HL-60/S4 treated with retinoic acid at 250 ng/mL for 4 days and 3 days (cell line): Measurements from ENCODE around the gene CCR7.

ENCODE experiments used
- in situ Hi-C: fragments of 300-500 bp; cut with MboI; formaldehyde crosslinking; loops from 2 replicates; pipeline ENCODE4 v1.7.0; 2022; ENCODE audit warnings: low sequenced_read_pairs

Gene CCR7

DNA sequence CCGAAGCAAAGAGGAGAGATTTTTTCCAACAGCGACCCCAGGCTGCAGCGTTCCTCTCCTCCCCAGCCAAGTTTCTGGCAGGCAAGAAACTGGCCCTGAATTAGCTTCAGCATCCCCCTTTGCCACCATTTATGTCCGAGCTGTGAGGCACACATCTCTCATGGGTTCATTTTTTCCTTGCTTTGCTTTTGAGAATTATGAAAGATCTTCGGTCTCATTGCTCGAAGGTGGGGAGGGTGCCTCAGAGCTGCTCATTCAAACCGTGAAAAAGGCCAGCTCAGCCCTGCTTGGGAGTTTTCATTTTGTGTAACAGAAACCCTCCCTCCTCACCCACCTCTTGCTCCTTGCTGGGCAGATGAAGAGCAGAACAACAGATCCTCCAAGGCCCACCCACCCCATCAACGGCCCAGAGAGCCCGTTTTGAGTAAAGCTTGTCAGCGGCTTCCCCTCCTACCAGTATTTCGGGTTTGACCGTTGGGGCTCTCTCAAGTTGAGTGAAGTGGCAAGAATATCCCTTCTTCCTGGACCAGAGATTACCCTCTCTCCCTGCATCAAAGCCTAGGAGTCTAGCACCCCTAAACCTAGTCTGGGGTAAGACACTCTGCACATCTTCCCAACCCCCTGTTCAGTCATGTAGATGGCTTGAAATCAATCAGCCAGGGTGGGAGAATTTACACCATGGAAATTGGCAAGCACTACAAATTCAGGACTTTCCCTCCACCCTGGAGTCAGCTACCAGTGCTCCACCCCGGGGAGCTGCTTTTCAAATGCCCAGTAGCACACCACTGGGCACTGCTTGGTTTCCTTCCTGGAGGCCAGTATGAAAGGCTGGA lies 1.8 kb downstream of the CCR7 start:
- in situ Hi-C loops: no loop called here

DNA sequence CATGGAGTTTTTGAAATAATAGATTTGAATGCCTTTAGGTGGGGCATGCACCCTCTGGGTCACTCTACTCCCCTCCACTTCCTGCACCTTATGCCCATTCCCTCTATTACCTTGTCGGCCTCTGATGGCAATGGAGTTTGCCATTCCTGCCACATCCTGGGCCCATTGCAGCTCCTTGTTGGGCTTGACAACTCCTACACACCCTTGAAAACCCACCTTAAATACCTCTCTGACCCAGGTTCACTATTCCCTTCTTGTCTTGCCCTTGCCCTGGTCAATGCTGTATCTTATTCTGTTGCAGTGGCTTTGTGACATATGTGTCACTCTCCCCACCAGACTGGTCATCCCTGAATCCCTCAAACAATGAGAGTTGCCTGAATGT lies 2.4 kb downstream of the CCR7 start:
- in situ Hi-C loops: no loop called here

DNA sequence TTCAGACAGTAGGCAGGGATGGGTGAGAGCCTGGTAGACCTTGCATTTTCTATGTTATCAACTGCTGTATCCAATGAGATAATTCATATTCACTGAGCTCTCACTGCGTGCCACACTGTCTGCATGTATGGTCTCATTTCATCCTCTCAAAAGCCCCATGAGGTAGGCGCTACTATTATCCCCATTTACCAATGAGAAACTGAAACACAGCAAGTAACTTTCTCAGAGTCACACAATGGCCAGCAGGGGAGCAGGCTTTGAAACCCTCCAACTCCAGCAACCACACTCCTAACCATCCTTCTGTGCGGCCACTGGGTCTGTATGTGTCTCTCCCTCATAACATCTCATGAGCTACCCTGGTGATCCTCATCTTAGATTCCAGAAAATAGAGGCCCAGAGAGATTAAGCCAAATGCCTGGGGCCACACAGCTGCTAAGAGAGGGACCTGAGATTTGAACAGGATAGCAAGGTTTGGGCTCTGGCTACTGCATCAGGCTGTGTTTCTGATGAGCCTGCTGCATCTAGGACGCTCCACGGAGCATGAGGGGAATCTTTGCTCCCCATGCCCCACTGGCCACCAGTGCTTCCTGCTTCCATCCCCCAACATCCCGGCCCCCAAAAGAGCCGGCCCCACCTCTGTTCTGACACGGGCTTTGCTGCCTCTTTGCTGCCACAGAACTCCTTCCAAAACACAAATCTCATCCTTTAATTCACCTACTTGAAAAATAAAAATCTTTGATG lies 3.2 kb downstream of the CCR7 start:
- in situ Hi-C loops: no loop called here

DNA sequence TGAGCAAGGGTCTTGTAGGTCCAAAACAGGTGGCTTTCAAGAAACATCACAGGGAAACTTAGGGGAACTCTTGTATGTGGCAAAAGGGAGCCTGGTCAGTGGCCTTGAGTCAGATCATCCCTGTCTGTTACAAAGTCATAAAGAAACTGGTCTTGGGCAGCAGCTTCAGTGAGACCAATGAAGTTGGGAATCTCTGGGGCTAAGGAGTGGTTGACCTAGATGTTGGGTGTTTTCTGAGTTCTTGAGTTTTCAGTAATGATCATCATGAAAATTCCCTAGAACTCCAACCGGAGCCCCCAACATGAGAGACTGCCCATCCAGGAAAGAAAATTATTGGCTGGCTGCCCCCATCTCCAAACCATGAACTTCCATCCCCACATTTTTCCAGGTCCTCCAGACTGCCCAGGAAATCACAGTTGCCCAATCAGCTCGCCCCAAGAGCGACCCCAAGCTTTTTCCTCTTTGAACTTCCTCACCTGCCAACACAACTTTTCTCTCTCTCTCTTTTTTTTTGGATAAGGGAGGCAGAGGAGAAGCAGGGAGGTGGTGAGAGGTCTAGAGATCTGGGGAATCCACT lies 3.9 kb downstream of the CCR7 start:
- in situ Hi-C loops: no loop called here

DNA sequence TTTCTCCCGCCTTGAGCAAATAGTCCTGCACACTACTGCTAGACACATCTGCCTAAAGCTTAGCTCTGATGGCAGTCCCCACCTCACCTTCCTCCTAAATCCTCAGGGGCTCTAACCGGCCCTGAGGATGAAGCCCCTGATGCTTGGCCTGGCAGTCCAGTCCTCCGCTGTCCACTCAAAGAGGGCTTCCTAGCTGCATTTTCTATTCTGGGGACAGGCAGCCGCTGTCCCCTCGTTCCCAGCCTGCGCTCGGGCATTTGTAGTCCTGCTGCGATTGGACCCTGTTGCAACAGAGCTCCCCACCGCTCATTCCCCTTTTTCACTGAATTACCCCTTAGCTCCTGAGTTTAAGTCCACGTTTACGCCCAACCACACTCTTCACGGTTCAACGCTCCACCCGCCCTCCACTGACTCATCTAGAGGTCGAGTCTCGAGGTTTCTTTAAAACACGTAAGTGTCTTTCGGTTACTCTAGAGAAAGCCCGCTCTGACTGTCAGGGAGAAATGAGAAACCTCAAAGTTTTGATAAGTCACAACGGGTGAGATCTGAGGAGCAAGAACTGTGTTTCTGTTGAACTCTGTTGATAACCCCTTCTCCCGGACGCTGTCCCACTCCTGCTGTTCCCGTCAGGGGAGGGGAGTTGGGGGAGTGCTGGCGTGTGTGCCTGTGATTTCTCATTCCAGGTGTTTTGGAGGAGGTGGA lies 4.5 kb downstream of the CCR7 start:
- in situ Hi-C loops: no loop called here

DNA sequence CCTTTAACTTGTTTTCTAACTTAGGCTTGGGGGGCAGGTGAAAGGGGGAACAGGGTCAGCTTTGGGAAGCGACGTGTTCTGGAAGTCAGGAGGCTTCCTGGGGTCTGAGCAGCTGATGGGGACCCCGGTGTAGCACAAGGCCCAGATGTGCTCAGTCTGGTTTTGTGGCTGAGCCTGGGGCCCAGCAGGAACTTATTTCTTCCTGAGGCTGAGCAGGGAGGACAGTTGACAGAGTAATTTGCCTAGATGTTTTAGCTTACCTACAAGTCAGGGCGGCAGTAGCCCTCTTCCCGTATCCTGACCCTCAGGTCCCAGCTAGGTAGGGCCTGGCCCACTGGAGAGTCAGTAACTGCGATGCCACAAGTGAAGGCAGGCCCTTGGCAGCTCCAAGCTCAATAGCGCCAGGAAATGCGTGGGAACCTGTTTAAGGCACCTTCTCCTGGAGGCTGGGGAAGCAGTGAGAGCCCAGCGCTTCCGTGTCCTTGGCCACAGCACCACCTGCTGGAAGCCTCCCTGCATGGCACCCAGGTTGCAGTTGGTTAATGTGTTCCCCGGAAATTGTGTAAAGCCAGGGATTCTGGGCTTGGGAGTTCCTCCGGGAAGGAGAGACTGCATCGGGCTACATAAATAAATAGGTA lies 5.2 kb downstream of the CCR7 start:
- in situ Hi-C loops: no loop called here

DNA sequence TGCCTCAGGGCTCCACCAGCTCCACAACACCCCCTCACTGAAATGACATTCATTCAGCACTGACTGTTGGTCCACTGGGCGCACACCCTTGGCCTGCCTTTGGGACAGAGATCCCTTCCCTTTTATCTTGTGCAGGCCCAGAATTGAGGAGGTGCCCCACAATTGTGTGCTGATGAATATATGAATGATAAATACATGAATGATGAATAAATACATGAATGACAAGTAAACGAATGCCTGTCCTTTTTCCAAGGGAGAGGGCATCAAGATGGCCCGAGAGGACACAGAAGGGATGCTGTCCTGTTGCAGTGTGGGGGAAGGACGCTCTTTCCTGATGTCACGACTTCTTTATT lies 5.7 kb downstream of the CCR7 start:
- in situ Hi-C loops: no loop called here

DNA sequence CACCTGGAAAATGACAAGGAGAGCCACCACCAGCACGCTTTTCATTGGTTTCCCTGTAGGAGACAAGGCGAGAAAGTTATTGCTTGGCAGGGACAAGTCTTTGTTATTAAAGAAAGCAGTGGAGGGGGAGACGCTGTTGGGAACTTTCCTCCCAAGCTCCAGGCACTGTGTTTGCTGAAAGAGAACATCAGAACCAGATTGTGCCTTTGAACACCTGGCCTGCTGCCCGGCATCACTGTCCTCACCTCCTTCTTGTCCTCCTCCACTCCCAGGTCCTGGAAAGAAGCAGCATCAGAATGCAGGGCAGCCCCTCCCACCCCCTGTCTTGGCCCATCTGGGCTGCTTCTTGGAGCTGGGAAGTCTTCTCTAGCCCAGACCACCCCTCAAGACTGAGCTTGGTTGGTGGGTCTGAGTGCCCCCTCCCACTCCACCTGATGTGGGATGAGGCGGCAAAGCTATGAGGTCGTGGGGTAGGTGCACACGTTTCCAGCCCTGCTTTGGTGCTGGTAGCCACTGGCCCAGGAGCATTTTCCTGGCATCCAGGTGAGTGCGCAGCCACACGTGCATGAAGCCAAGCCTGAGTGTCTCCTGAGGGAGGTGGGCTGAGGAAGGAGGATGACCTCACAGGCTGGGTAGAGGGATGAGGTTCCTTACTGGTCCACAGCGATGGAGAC lies 6.2 kb downstream of the CCR7 start:
- in situ Hi-C loops: no loop called here

DNA sequence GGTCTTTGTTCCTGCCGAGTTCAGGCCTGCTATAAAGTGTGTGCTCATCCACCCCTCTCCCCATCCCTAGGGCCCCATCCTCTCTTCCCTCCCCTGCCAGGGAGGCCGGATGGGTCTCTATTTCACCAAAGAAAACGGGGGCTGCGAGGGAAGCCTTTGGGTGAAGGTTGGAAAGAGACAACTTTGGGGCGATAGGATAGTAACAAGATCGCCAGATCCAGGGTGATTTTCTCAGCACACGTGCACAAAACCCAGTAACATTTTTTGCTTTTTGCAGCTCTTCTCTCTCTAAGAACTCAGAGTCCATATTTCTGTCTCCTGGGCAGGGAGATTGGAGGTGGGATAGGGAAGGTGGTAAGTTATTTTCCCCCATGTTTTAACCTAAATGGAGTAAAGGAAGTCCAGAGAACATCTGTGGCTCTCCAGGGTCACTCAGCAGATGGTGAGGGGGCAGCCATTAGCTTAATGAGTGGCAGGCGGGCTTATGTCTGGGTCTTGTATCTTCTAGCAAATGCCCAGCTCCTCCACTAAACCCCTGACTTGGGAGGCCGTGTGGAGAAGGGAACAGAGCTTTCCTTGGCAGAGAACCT lies 6.9 kb downstream of the CCR7 start:
- in situ Hi-C loops: no loop called here

DNA sequence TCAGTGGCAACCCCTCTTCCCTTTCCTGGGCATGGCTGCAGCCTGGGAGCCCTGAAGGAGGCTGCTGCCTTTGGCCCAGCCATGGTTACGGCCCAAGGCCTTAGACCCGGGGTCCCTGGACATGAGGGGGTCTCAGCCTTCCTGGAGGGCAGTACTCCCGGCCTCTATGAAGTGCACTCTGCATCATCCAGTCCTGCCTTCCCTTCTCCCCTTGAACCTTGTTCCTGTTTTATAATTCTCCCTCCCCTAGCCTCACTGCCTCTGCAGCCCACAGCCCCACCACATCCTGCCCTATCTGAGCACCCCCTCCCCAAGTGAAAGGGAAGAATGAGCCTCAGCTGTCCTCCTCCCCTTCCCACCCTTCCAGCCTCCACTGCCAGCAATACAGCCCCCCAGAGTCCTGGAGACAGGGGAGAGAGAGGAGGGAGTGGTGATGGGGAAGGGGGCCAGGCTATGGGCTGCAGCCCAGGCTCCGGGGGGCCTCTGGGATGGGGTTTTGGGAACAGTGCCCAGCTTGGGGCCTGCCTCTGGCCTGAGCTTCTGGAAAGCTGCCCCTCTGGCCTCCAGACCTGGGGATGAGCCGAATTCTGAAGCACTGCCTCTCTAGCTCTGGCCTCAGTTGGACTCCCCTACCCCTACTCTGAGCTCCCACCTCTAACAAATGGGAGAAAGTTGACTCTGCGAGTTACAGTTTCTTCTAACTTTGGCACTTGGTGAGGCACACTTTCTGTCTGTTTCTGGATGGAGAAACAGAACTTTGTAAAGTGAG lies 7.6 kb downstream of the CCR7 start:
- in situ Hi-C loops: no loop called here

DNA sequence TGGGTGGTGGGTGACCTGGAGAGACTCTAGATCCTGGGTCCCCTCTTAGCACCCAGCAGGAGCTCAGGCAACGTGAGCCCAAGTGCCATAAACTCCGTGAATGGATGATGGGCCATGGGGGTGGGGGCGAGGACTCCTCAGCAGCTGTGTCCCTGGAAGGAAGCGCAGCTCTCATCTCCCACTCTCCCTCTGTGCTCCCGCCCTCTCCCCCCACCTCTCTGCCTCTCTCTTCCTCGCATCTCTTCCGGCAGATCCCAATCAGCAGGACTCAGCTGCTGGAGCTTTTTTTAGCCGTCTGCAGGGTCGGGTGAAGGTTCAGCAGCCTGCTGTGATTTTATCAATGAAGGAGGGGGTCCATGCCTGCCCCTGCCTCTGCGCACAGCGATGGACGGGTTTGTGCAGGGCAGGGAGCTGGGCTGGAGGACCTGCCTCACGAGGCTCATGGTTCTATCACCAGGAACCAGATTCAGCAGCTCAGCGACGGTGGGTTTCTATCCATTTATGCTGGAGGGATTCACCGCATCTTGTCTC lies 8.3 kb downstream of the CCR7 start:
- in situ Hi-C loops: no loop called here

DNA sequence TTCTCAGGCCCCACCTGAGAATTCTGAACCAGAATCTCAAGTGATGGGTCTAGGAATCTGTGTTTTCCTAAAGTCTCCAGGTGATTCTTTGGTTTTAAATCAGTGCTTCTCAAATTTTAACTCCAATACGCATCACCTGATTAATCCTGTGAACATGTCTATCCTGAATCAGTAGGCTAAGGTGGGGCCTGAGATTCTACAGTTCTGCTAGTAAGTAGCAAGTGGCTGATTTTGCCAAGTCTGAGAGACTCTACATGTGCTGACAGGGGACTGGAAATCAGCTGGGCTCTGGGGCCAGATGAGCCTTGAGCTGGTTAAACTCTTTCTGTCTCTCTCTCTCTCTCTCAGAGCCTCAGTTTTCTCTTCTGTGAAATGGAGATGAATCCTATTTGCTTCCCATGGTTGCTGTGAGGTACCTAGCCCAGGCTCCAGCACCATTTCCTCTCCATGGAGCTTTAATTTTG lies 9.0 kb downstream of the CCR7 start:
- in situ Hi-C loops: no loop called here

DNA sequence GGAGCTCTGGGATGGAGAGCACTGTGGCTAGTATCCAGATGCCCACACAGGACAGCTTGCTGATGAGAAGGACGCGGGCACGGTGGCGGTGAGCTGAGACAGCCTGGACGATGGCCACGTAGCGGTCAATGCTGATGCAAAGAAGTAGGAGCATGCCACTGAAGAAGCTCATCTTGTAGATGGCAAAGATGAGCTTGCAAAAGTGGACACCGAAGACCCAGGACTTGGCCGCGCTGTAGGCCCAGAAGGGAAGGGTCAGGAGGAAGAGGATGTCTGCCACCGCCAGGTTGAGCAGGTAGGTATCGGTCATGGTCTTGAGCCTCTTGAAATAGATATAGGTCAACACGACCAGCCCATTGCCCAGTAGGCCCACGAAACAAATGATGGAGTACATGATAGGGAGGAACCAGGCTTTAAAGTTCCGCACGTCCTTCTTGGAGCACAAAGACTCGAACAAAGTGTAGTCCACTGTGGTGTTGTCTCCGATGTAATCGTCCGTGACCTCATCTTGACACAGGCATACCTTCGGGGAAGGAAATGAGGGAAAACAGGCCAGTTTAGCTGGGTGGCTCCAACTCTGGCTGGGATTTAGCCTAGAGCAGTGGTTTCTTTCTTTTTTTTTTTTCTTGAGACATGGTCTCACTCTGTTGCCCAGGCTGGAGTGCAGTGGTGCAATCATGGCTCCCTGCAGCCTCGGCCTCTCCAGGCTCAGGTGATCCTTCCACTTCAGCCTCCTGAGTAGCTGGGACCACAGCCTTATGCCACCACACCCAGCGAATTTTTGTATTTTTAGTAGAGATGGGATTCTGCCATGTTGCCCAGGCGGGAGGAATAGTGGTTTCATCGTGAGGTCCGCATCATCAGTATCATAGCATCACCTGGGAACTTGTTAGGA lies 9.7 kb downstream of the CCR7 start:
- in situ Hi-C loops: no loop called here

DNA sequence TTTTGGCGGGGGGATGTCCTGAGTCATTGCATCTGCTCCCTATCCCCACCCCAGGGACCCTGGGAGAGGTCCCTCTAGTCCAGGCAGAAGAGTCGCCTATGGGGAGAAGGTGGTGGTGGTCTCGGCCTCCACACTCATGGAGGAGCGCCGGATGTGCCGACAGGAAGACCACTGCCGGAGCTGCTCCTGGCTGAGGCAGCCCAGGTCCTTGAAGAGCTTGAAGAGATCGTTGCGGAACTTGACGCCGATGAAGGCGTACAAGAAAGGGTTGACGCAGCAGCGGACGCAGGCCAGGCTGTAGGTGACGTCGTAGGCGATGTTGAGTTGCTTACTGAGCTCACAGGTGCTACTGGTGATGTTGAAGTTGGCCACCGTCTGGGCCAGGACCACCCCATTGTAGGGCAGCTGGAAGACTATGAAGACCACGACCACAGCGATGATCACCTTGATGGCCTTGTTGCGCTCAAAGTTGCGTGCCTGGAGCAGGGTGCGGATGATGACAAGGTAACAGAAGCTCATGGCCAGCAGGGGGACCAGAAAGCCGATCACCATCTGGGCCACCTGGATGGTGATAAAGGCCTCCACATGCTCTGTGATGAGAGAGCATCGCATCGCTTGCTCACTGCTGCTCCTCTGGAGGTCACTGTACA lies 10.5 kb downstream of the CCR7 start:
- in situ Hi-C loops: no loop called here

DNA sequence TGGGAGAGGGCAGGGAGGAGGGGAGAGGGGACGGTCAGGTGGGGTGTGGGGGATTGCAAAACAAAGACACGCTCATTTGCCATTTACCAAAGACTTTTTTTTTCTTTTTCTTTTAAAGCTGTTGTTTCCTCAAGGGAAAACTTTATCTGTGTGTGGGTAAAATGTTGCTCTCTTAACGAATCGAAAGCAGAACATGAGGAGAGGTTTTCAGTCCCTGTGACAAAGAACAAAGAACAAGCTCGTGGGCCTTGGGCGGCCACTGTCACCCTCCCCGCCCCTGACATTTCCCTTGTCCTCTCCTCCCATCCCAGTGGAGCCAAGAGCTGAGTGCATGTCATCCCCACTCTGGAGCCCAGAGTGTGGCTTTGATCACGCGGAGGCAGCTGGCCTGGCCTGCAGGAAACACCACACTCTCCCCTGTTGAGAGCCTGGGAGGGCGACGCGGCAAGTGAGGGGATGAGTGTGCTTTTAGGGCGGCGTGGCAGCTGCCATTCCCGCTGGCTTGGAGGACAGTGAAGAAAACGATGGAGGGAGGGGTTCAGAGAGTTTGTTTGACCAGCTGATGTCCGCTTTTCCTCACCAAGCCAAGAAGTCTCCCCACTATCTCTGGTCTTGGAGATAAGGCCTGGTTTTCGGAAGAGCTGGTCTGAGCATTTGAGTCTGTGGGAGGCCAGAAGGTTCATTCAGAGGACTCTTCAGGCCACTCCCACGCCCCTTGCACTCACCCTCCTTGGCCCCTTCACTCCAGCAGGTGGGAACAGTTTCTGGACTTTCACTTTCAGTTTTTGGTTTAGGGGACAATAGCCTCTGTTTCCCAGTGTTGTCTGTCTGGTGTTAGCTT lies 11.4 kb downstream of the CCR7 start:
- in situ Hi-C loops: no loop called here

DNA sequence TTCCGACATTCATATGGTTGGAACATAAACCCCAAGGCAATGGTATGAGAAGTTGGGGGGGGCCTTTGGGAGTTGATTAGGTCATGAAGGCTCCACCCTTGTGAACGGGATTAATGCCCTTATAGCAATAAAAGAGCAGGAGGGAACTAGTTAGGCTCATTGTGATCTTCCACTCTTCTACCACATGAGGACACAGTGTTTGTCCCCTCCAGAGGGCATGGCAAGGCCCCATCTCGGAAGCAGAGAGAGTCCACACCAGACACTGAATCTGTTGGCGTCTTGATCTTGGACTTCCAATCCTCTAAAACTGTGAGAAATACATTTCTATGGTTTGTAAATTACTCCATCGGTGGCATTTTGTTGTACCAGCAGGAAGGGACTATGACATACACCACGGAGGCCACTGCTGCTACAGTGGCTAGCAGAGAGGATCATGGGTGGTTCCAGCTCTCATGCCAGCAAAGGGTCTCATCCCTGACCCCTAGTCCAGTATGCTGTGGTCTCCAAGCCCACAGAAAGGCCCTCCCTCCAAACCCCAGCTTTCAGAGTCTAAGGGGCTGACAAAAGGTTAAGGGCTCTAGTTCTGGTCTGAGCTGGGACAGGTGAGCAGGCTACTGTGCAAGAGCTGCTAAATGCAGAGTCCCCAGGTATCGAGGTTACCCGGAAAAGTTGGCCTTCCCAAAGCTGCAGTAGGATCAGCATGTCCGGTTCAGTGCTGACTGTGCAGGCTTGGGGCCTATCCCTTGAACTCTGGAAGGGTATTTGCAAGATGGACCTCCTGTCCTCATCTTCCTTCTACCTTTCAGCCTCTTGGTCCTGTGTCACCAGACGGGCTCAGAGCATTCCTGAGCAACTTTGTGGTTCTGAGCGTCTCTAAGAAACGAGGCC lies 12.2 kb downstream of the CCR7 start:
- in situ Hi-C loops: no loop called here
